GM23338 (cell line): ENCODE measurements around the gene DEDD2. TPM values are rescaled to one million over a fixed set of nuclear protein-coding genes. Genes with fewer than 3 reads are reported as not detected.

Source experiments
- ATAC-seq: fragments of 200-7000 bp; cut with Tn5 transposase; 3 replicates; pipeline ENCODE4 v1.9.1; 2020
- DNase-seq: peaks from one replicate; pipeline ENCODE4 v3.0.0-alpha.2; 2015; ENCODE audit warnings: low spot score
- H2AFZ ChIP-seq: fragments of 200-600 bp; sonication (generic); 2 replicates; pipeline ENCODE4 v1.8.0; 2016; ENCODE audit warnings: antibody characterized with exemption, mild to moderate bottlenecking, moderate library complexity
- H3F3A ChIP-seq: fragments of 200-600 bp; sonication (generic); replicated peaks from 2 replicates; pipeline ENCODE4 v1.8.0; 2017; ENCODE audit warnings: antibody characterized with exemption, mixed run types, low read depth
- H3K27ac ChIP-seq: fragments of 200-600 bp; sonication (generic); 2 replicates; pipeline ENCODE4 v1.6.1; 2016; ENCODE audit warnings: low read depth
- H3K27me3 ChIP-seq: fragments of 200-600 bp; sonication (generic); 2 replicates; pipeline ENCODE4 v1.8.0; 2016; ENCODE audit warnings: mild to moderate bottlenecking, mixed run types, moderate library complexity; ENCODE audit not compliant: insufficient read depth
- H3K36me3 ChIP-seq: fragments of 200-600 bp; sonication (generic); 2 replicates; pipeline ENCODE4 v1.8.0; 2016; ENCODE audit warnings: mild to moderate bottlenecking; ENCODE audit not compliant: insufficient read depth
- H3K4me1 ChIP-seq: fragments of 200-600 bp; sonication (generic); 2 replicates; pipeline ENCODE4 v1.8.0; 2016; ENCODE audit warnings: mild to moderate bottlenecking, moderate library complexity; ENCODE audit not compliant: insufficient read depth
- H3K4me2 ChIP-seq: fragments of 200-600 bp; sonication (generic); 2 replicates; pipeline ENCODE4 v1.7.1; 2017; ENCODE audit warnings: mixed run types
- H3K4me3 ChIP-seq: fragments of 200-600 bp; sonication (generic); 2 replicates; pipeline ENCODE4 v1.6.1; 2016; ENCODE audit warnings: mixed run types
- H3K79me2 ChIP-seq: fragments of 200-600 bp; sonication (generic); replicated peaks from 2 replicates; pipeline ENCODE4 v1.8.0; 2017; ENCODE audit warnings: mild to moderate bottlenecking; ENCODE audit not compliant: insufficient read depth
- H3K9me2 ChIP-seq: fragments of 200-600 bp; sonication (generic); 2 replicates; pipeline ENCODE4 v1.8.0; 2017; ENCODE audit not compliant: insufficient read depth
- H4K20me1 ChIP-seq: fragments of 200-600 bp; sonication (generic); replicated peaks from 2 replicates; pipeline ENCODE4 v1.8.0; 2017; ENCODE audit warnings: mild to moderate bottlenecking; ENCODE audit not compliant: insufficient read depth
- H3K27ac Mint-ChIP-seq: 2 replicates; pipeline ENCODE4 v1.8.0; 2020; ENCODE audit warnings: inconsistent platforms, mild to moderate bottlenecking, moderate library complexity, mixed read lengths
- H3K27me3 Mint-ChIP-seq: 3 replicates; pipeline ENCODE4 v1.8.0; 2022; ENCODE audit warnings: low read depth, mild to moderate bottlenecking, moderate library complexity, mixed read lengths, inconsistent platforms; ENCODE audit not compliant: insufficient read depth, poor library complexity
- H3K36me3 Mint-ChIP-seq: 3 replicates; pipeline ENCODE4 v1.8.0; 2021; ENCODE audit warnings: low read depth, mild to moderate bottlenecking, inconsistent platforms, moderate library complexity, mixed read lengths
- H3K4me1 Mint-ChIP-seq: 3 replicates; pipeline ENCODE4 v1.8.0; 2020; ENCODE audit warnings: mild to moderate bottlenecking, inconsistent platforms, mixed read lengths
- H3K4me3 Mint-ChIP-seq: 3 replicates; pipeline ENCODE4 v1.8.0; 2021; ENCODE audit warnings: moderate library complexity, mild to moderate bottlenecking, inconsistent platforms, mixed read lengths
- H3K9me3 Mint-ChIP-seq: 3 replicates; pipeline ENCODE4 v1.8.0; 2020; ENCODE audit warnings: moderate library complexity, mild to moderate bottlenecking, inconsistent platforms, mixed read lengths
- EZH2 ChIP-seq: fragments of 200-600 bp; sonication (generic); IDR thresholded peaks from one replicate; pipeline ENCODE4 v1.8.0; 2017; ENCODE audit warnings: antibody characterized with exemption, mild to moderate bottlenecking, low read depth; ENCODE audit not compliant: unreplicated experiment
- JUNB ChIP-seq: IDR thresholded peaks from one replicate; pipeline ENCODE4 v1.6.1; 2016; ENCODE audit warnings: antibody characterized with exemption; ENCODE audit not compliant: unreplicated experiment
- NANOG ChIP-seq: IDR thresholded peaks from 2 replicates; pipeline ENCODE4 v1.6.1; 2016; ENCODE audit warnings: antibody characterized with exemption, borderline replicate concordance
- POLR2AphosphoS5 ChIP-seq: IDR thresholded peaks from 2 replicates; pipeline ENCODE4 v1.6.1; 2016; ENCODE audit warnings: antibody characterized with exemption, low read depth
- STAT1 ChIP-seq: IDR thresholded peaks from one replicate; pipeline ENCODE4 v1.6.1; 2016; ENCODE audit warnings: antibody characterized with exemption; ENCODE audit not compliant: unreplicated experiment
- ZNF114 ChIP-seq: fragments of 250-450 bp; sonication (Bioruptor Pico); IDR thresholded peaks from 2 replicates; pipeline ENCODE4 v1.5.0; 2020; ENCODE audit warnings: mild to moderate bottlenecking, moderate library complexity
- ZNF331 ChIP-seq: fragments of 250-450 bp; sonication (Bioruptor Pico); IDR thresholded peaks from 2 replicates; pipeline ENCODE4 v1.5.0; 2020; ENCODE audit warnings: low read depth, mild to moderate bottlenecking, moderate library complexity
- ZNF462 ChIP-seq: fragments of 250-450 bp; sonication (Bioruptor Pico); IDR thresholded peaks from 2 replicates; pipeline ENCODE4 v1.5.0; 2020; ENCODE audit warnings: mild to moderate bottlenecking, moderate library complexity
- polyA plus RNA-seq: library from polyadenylated mRNA; unstranded; fragments of >200 nt; fragmentation: Nextera tagmentation; extraction: Ambion mirVana; gene quantifications from 2 replicates; pipeline ENCODE4 v1.2.1, GENCODE V29; 2016
- total RNA-seq: library from RNA; depleted of rRNA; stranded (reverse); fragments of >200 nt; shearing (Covaris generic); gene quantifications from 2 replicates; pipeline ENCODE4 v1.2.3, GENCODE V29; 2014
- TF ChIP-seq, protein P1 (sequence below): IDR thresholded peaks from 2 replicates; pipeline ENCODE4 v1.6.1; 2016; ENCODE audit warnings: antibody characterized with exemption
- TF ChIP-seq, protein P2 (sequence below), 2 experiments: fragments of 200-600 bp in 1 of 2; sonication (generic) in 1 of 2; conservative IDR thresholded peaks; 2 replicates each; pipeline versions ENCODE4 v1.5.1 to v1.6.1; 2016 to 2017; ENCODE audit warnings: antibody characterized with exemption in 2 of 2, low read depth in 2 of 2, mild to moderate bottlenecking in 2 of 2, moderate library complexity in 1 of 2

DEDD2 gene
- total and polyA plus RNA-seq, 2 experiments from 2014 or later = 23.4 to 63.0 TPM

- H3K4me3 ChIP-seq = 0 out of 2 replicates have a peak overlapping the region, but pooled peaks have one; percentile 34
- peaks cover 23% of the 10 kb centered on the region for H3K27me3 Mint-ChIP-seq
Measured at GRCh38 chr19:42150911-42151361, 66.5 kb downstream of the DEDD2 start.

GRCh38 chr19:42150364-42150763 lies 67.1 kb downstream of the DEDD2 start:
- DNase-seq = no peak
- Histone ChIP-seq H4K20me1 (no peaks in the 10 kb centered on the region), H3K4me3 (no peak overlapping the region), H3K4me1 (peaks cover 34% of the 10 kb centered on the region), H2AFZ (no peak overlapping the region), H3K79me2 (no peaks in the 10 kb centered on the region), H3K36me3 (no peaks in the 10 kb centered on the region), H3K27ac (no peak overlapping the region), H3K4me2 (peak overlapping the region; percentile 65; the same call in 1 of the 2 replicates), H3F3A (0 out of 2 replicates have a peak, but pooled peaks cover 7% of the 10 kb centered on the region), H3K9me2 (no peaks in the 10 kb centered on the region), H3K27me3 (0 out of 2 replicates have a peak, but pooled peaks cover 3% of the 10 kb centered on the region)
- Mint-ChIP-seq H3K36me3 (no peaks in the 10 kb centered on the region), H3K27me3 (peaks cover 18% of the 10 kb centered on the region), H3K4me3 (no peak overlapping the region), H3K27ac (no peak overlapping the region), H3K9me3 (no peaks in the 10 kb centered on the region), H3K4me1 (peaks cover 47% of the 10 kb centered on the region)
- ATAC-seq = peak; percentile 18
- no peak for TF ChIP-seq POLR2AphosphoS5
- TF ChIP-seq ZNF114 (CRISPR knock-in tag) = no peak
- TF ChIP-seq, protein P1, sequence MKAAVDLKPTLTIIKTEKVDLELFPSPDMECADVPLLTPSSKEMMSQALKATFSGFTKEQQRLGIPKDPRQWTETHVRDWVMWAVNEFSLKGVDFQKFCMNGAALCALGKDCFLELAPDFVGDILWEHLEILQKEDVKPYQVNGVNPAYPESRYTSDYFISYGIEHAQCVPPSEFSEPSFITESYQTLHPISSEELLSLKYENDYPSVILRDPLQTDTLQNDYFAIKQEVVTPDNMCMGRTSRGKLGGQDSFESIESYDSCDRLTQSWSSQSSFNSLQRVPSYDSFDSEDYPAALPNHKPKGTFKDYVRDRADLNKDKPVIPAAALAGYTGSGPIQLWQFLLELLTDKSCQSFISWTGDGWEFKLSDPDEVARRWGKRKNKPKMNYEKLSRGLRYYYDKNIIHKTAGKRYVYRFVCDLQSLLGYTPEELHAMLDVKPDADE = no peak
- TF ChIP-seq JUNB = no peak
- TF ChIP-seq NANOG = no peak
- TF ChIP-seq ZNF462 (CRISPR knock-in tag) = no peak
- no peak for TF ChIP-seq EZH2
- TF ChIP-seq STAT1 = no peak
- TF ChIP-seq ZNF331 (CRISPR knock-in tag) = no peak
- TF ChIP-seq, protein P2, sequence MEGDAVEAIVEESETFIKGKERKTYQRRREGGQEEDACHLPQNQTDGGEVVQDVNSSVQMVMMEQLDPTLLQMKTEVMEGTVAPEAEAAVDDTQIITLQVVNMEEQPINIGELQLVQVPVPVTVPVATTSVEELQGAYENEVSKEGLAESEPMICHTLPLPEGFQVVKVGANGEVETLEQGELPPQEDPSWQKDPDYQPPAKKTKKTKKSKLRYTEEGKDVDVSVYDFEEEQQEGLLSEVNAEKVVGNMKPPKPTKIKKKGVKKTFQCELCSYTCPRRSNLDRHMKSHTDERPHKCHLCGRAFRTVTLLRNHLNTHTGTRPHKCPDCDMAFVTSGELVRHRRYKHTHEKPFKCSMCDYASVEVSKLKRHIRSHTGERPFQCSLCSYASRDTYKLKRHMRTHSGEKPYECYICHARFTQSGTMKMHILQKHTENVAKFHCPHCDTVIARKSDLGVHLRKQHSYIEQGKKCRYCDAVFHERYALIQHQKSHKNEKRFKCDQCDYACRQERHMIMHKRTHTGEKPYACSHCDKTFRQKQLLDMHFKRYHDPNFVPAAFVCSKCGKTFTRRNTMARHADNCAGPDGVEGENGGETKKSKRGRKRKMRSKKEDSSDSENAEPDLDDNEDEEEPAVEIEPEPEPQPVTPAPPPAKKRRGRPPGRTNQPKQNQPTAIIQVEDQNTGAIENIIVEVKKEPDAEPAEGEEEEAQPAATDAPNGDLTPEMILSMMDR (conservative IDR thresholded peaks at IDR 0.05; ENCODE audit: low read depth in 2 of 2) = no peak

More at GRCh38 chr19:42150911-42151361, 66.5 kb downstream of the DEDD2 start:
- Histone ChIP-seq H3K27ac (no peak overlapping the region), H3F3A (0 out of 2 replicates have a peak, but pooled peaks cover 9% of the 10 kb centered on the region), H3K9me2 (no peaks in the 10 kb centered on the region), H2AFZ (peak overlapping the region; percentile 78; the same call in 1 of the 2 replicates), H3K4me1 (peaks cover 38% of the 10 kb centered on the region), H3K4me2 (peak overlapping the region; percentile 65; the same call in 1 of the 2 replicates), H3K27me3 (0 out of 2 replicates have a peak, but pooled peaks cover 7% of the 10 kb centered on the region), H3K79me2 (no peaks in the 10 kb centered on the region), H3K36me3 (no peaks in the 10 kb centered on the region), H4K20me1 (no peaks in the 10 kb centered on the region)
- no peak overlapping the region for H3K4me3 Mint-ChIP-seq
- DNase-seq (peak; percentile 57), ATAC-seq (peak; percentile 53)
- H3K36me3 Mint-ChIP-seq = no peaks in the 10 kb centered on the region; the same call in 2 of the 3 replicates
- TF ChIP-seq ZNF114 (CRISPR knock-in tag) (no peak), POLR2AphosphoS5 (no peak), JUNB (no peak)
- TF ChIP-seq, protein P1 = no peak
- peaks cover 53% of the 10 kb centered on the region for H3K4me1 Mint-ChIP-seq
- H3K9me3 Mint-ChIP-seq = no peaks in the 10 kb centered on the region
- no peak overlapping the region for H3K27ac Mint-ChIP-seq
